Sciatic nerve (tissue), 2 donors: ENCODE data around the gene KANK4. TPM values are rescaled to one million over a fixed set of nuclear protein-coding genes. Genes with fewer than 3 reads are reported as not detected.
A peak's percentile ranks its signal among the peaks of the same experiment; 100 is the strongest.
"Not testable (repeated sequence)": the region's sequence is repeated elsewhere in the genome, so short reads cannot be mapped to it uniquely, and the experiment has no call there.

Experiments used
- ATAC-seq: fragments of 200-7000 bp; cut with Tn5 transposase; one replicate; pipeline ENCODE4 v1.9.1; 2020; ENCODE audit warnings: mild to moderate bottlenecking, moderate library complexity
- DNase-seq: peaks from one replicate; pipeline ENCODE4 v3.0.0-alpha.2; 2020; ENCODE audit warnings: low spot score
- intact Hi-C: fragments of 100-400 bp; cut with DNase I; formaldehyde crosslinking; loops from one replicate; pipeline ENCODE4 v1.14.2; 2022
- total RNA-seq: library from RNA; stranded (reverse); fragmentation: NEBNext Ultra II Directional; extraction: Animal tissue kit (Norgen Biotek cat#: 25700); gene quantifications from one replicate; pipeline ENCODE4 v1.2.1, GENCODE V29; 2021
- donor health status: DM: no; HTN: no; CAD: no.
- donor health status: DM: no; HTN: no; CAD: no.

KANK4 gene
- total RNA-seq, 1 donor from 2014 or later: 69.9 TPM

GRCh38 chr1:62228136-62228882, 90.9 kb downstream of the KANK4 start:
- no peak for DNase-seq
- ATAC-seq: peak; percentile 45
- intact Hi-C loops: no loop called here

GRCh38 chr1:62227496-62227895, 91.7 kb downstream of the KANK4 start:
- no peak for ATAC-seq
- intact Hi-C loops: no loop called here
- DNase-seq: no peak

- no peak for DNase-seq
- intact Hi-C loops: no loop called here
- no peak for ATAC-seq
Observed at GRCh38 chr1:62224182-62224581, 95.1 kb downstream of the KANK4 start.

- DNase-seq: no peak
- ATAC-seq: no peak
- intact Hi-C loops: no loop called here
Observed at GRCh38 chr1:62222321-62222720, 96.9 kb downstream of the KANK4 start.

- DNase-seq (no peak), ATAC-seq (no peak)
- intact Hi-C loops: no loop called here
Observed at GRCh38 chr1:62221171-62221570, 98.1 kb downstream of the KANK4 start.

GRCh38 chr1:62220456-62220855, 98.8 kb downstream of the KANK4 start:
- intact Hi-C loops, DNase-seq, ATAC-seq: not testable (repeated sequence)

GRCh38 chr1:62218604-62219003, 100.6 kb downstream of the KANK4 start:
- no peak for ATAC-seq
- intact Hi-C loops: no loop called here
- no peak for DNase-seq

- DNase-seq (no peak), ATAC-seq (no peak)
- intact Hi-C loops: no loop called here
Observed at GRCh38 chr1:62213075-62213914, 105.9 kb downstream of the KANK4 start.

- intact Hi-C loops: no loop called here
- ATAC-seq (no peak), DNase-seq (no peak)
Observed at GRCh38 chr1:62212411-62212810, 106.8 kb downstream of the KANK4 start.

- intact Hi-C loops: no loop called here
- DNase-seq (no peak), ATAC-seq (no peak)
Observed at GRCh38 chr1:62210960-62211359, 108.3 kb downstream of the KANK4 start.

- ATAC-seq (no peak), DNase-seq (no peak)
- intact Hi-C loops: no loop called here
Observed at GRCh38 chr1:62209931-62210595, 109.2 kb downstream of the KANK4 start.

- DNase-seq (no peak), ATAC-seq (no peak)
- intact Hi-C loops: no loop called here
Observed at GRCh38 chr1:62208970-62209369, 110.3 kb downstream of the KANK4 start.

- DNase-seq (no peak), ATAC-seq (no peak)
- intact Hi-C loops: no loop called here
Observed at GRCh38 chr1:62208087-62208486, 111.1 kb downstream of the KANK4 start.

GRCh38 chr1:62207187-62207586, 112.0 kb downstream of the KANK4 start:
- intact Hi-C loops: no loop called here
- ATAC-seq (no peak), DNase-seq (no peak)

- no peak for DNase-seq
Observed at GRCh38 chr1:62198781-62199125, 120.5 kb downstream of the KANK4 start.

GRCh38 chr1:62198069-62198780, 121.0 kb downstream of the KANK4 start:
- DNase-seq (no peak), ATAC-seq (no peak)
- intact Hi-C loops: no loop called here

More at GRCh38 chr1:62198781-62199125, 120.5 kb downstream of the KANK4 start:
- intact Hi-C loops: no loop called here
- peak; percentile 70 for ATAC-seq

- ATAC-seq (no peak), DNase-seq (no peak)
- intact Hi-C loops: no loop called here
Observed at GRCh38 chr1:62196086-62196690, 123.0 kb downstream of the KANK4 start.

GRCh38 chr1:62194651-62195544, 124.3 kb downstream of the KANK4 start, which contains the start of gene L1TD1:
Gene L1TD1, plus strand, starts transcription at chr1:62194849. Its CDS starts 11,780 bp downstream, at chr1:62206629.
- ATAC-seq (peak; percentile 83), DNase-seq (peak; percentile 69)
- intact Hi-C loops: no loop called here
